DOHH2 (cell line): Measurements from ENCODE around the gene LRP4.

ENCODE experiments used
- H3F3A ChIP-seq: fragments of 200-600 bp; sonication (generic), shearing (Covaris generic); 2 replicates; pipeline ENCODE4 v1.6.0; 2016; ENCODE audit warnings: antibody characterized with exemption, mild to moderate bottlenecking; ENCODE audit not compliant: control insufficient read depth, insufficient read depth
- H3K27ac ChIP-seq: fragments of 200-600 bp; sonication (generic); 2 replicates; pipeline ENCODE4 v1.5.1; 2014; ENCODE audit warnings: low read depth, mild to moderate bottlenecking, low read length, moderate library complexity
- H3K27me3 ChIP-seq: fragments of 200-600 bp; sonication (generic); 2 replicates; pipeline ENCODE4 v1.6.1; 2014; ENCODE audit warnings: mild to moderate bottlenecking, low read length, mixed read lengths; ENCODE audit not compliant: control insufficient read depth
- H3K36me3 ChIP-seq: fragments of 200-600 bp; sonication (generic); 2 replicates; pipeline ENCODE4 v1.6.1; 2014; ENCODE audit warnings: mild to moderate bottlenecking, low read length, moderate library complexity, mixed read lengths; ENCODE audit not compliant: control insufficient read depth
- H3K4me1 ChIP-seq: fragments of 200-600 bp; sonication (generic); 2 replicates; pipeline ENCODE4 v1.6.1; 2014; ENCODE audit warnings: mild to moderate bottlenecking, low read length, mixed read lengths; ENCODE audit not compliant: control insufficient read depth
- H3K4me2 ChIP-seq: fragments of 200-600 bp; sonication (generic); 2 replicates; pipeline ENCODE4 v1.6.0; 2014; ENCODE audit warnings: mild to moderate bottlenecking, low read length, moderate library complexity
- H3K4me3 ChIP-seq: fragments of 200-600 bp; sonication (generic); 2 replicates; pipeline ENCODE4 v1.5.1; 2014; ENCODE audit warnings: mild to moderate bottlenecking, low read length, mixed read lengths
- H3K79me2 ChIP-seq: fragments of 200-600 bp; sonication (generic); 2 replicates; pipeline ENCODE4 v1.6.1; 2014; ENCODE audit warnings: mild to moderate bottlenecking, low read length, mixed read lengths; ENCODE audit not compliant: control insufficient read depth
- H3K9me2 ChIP-seq: fragments of 200-600 bp; sonication (generic); replicated peaks from 2 replicates; pipeline ENCODE4 v1.6.1; 2014; ENCODE audit warnings: mild to moderate bottlenecking, low read length, mixed read lengths; ENCODE audit not compliant: control insufficient read depth
- H3K9me3 ChIP-seq: fragments of 200-600 bp; sonication (generic); 2 replicates; pipeline ENCODE4 v1.6.1; 2014; ENCODE audit warnings: antibody characterized with exemption, low read length, mixed read lengths; ENCODE audit not compliant: control insufficient read depth, insufficient read depth
- H4K20me1 ChIP-seq: fragments of 200-600 bp; sonication (generic); 2 replicates; pipeline ENCODE4 v1.6.0; 2014; ENCODE audit warnings: low read depth, mild to moderate bottlenecking, antibody characterized with exemption, low read length, moderate library complexity; ENCODE audit not compliant: control insufficient read depth, insufficient read depth
- CTCF ChIP-seq: fragments of 200-600 bp; sonication (generic); IDR thresholded peaks from one replicate; pipeline ENCODE4 v1.5.1; 2014; ENCODE audit warnings: antibody characterized with exemption, mild to moderate bottlenecking, low read depth, low read length; ENCODE audit not compliant: poor library complexity, severe bottlenecking
- EZH2phosphoT487 ChIP-seq: fragments of 200-600 bp; sonication (generic); IDR thresholded peaks from 2 replicates; pipeline ENCODE4 v1.6.1; 2017; ENCODE audit warnings: borderline replicate concordance, mild to moderate bottlenecking, antibody characterized with exemption, low read length, moderate library complexity, mixed read lengths

Gene LRP4

GRCh38 chr11:46836870-46837269 is 81.5 kb downstream of the LRP4 start:
- no peak overlapping the region for H3K27ac ChIP-seq
- no peaks in the 10 kb centered on the region for H3F3A ChIP-seq
- H3K4me1 ChIP-seq, result no peaks in the 10 kb centered on the region
- no peaks in the 10 kb centered on the region for H3K9me2 ChIP-seq
- TF ChIP-seq CTCF (no peak), EZH2phosphoT487 (no peak)
- H4K20me1 ChIP-seq, result peaks cover 28% of the 10 kb centered on the region
- H3K79me2 ChIP-seq, result peaks cover 100% of the 10 kb centered on the region
- H3K36me3 ChIP-seq, result peaks cover 52% of the 10 kb centered on the region
- H3K4me3 ChIP-seq, result no peak overlapping the region
- H3K9me3 ChIP-seq, result no peaks in the 10 kb centered on the region
- H3K27me3 ChIP-seq, result no peaks in the 10 kb centered on the region
- no peak overlapping the region for H3K4me2 ChIP-seq

DNA sequence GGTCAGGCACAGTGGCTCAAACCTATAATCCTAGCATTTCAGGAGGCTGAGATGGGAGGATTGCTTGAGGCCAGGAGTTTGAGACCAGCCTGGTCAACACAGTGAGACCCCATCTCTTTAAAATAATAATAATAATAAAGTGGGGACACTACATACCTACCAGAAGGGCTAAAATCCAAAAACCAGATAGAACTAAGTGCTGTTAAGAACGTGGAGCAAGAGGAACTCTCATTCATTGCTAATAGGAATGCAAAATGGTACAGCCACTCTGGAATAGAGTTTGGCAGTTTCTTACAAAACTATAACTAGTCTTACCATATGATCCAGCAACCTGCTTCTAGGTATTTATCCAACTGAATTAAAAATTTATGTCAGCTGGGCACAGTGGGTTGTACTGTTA is 81.9 kb downstream of the LRP4 start:
- H3K27ac ChIP-seq, result no peak overlapping the region
- no peaks in the 10 kb centered on the region for H3K4me1 ChIP-seq
- H4K20me1 ChIP-seq, result peaks cover 28% of the 10 kb centered on the region
- TF ChIP-seq CTCF (no peak), EZH2phosphoT487 (no peak)
- no peak overlapping the region for H3K4me2 ChIP-seq
- no peaks in the 10 kb centered on the region for H3K27me3 ChIP-seq
- H3K36me3 ChIP-seq, result peaks cover 47% of the 10 kb centered on the region
- no peaks in the 10 kb centered on the region for H3K9me2 ChIP-seq
- no peak overlapping the region for H3K4me3 ChIP-seq
- H3F3A ChIP-seq, result no peaks in the 10 kb centered on the region
- H3K9me3 ChIP-seq, result no peaks in the 10 kb centered on the region
- H3K79me2 ChIP-seq, result peaks cover 100% of the 10 kb centered on the region

DNA sequence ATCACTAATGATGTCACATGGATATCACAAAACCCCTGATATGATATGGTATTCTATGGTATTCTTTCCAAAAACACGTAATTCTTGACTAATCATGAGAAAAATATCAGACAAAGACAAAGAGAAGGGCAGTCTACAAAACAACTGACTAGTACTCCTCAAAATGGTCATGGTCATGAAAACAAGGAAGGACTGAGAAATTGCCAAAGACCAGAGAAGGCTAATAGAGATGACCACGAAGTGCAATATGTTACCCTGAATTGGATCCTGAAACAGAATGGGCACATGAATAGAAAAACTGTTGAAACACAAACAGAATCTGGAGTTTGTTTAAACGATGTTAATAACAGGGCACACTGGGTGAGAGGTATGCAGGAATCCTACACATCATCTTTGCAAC is 82.5 kb downstream of the LRP4 start:
- Histone ChIP-seq H3K9me3 (no peaks in the 10 kb centered on the region), H4K20me1 (peaks cover 28% of the 10 kb centered on the region), H3K4me3 (no peak overlapping the region), H3K27ac (no peak overlapping the region), H3K9me2 (no peaks in the 10 kb centered on the region), H3F3A (no peaks in the 10 kb centered on the region), H3K4me2 (no peak overlapping the region), H3K36me3 (peaks cover 43% of the 10 kb centered on the region), H3K27me3 (no peaks in the 10 kb centered on the region), H3K4me1 (no peaks in the 10 kb centered on the region), H3K79me2 (peaks cover 100% of the 10 kb centered on the region)
- no peak for TF ChIP-seq CTCF
- TF ChIP-seq EZH2phosphoT487, result no peak

DNA sequence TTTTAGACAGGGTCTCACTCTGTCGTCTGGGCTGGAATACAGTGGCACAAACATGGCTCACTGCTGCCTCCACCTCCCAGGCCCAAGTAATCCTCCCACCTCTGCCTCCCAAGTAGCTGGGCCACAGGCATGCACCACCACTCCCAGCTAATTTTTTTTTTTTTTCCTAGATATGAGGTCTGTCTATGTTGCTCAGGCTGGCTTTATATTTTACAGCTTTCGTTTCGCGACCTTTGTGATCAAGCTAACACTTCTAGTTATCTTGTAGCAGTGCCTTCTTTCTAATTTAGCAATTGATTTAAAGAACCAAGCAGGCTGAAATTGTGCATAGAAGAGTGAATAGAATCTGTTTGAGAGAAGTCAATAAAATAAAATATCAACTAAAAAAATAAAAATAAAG is 83.5 kb downstream of the LRP4 start:
- H3K36me3 ChIP-seq, result peaks cover 36% of the 10 kb centered on the region
- no peak overlapping the region for H3K27ac ChIP-seq
- H3K4me2 ChIP-seq, result no peak overlapping the region
- no peaks in the 10 kb centered on the region for H3F3A ChIP-seq
- no peak for TF ChIP-seq EZH2phosphoT487
- H3K4me3 ChIP-seq, result no peak overlapping the region
- H3K4me1 ChIP-seq, result no peaks in the 10 kb centered on the region
- H3K79me2 ChIP-seq, result peaks cover 100% of the 10 kb centered on the region
- H3K9me3 ChIP-seq, result no peaks in the 10 kb centered on the region
- peaks cover 29% of the 10 kb centered on the region for H4K20me1 ChIP-seq
- H3K9me2 ChIP-seq, result no peaks in the 10 kb centered on the region
- H3K27me3 ChIP-seq, result no peaks in the 10 kb centered on the region
